RWPE2 (cell line): ENCODE measurements around the gene PAPPA2.

Experiments used
- ATAC-seq: fragments of 200-7000 bp; cut with Tn5 transposase; 3 replicates; pipeline ENCODE4 v1.9.1; 2021; ENCODE audit warnings: low read depth
- DNase-seq: peaks from one replicate; pipeline ENCODE4 v3.0.0-alpha.2; 2020; ENCODE audit warnings: low spot score
- H3K27ac ChIP-seq: fragments of 450-650 bp; 2 replicates; pipeline ENCODE4 v1.5.1; 2017; ENCODE audit warnings: mild to moderate bottlenecking; ENCODE audit not compliant: poor library complexity, severe bottlenecking
- H3K27me3 ChIP-seq: fragments of 250-450 bp; sonication (Bioruptor Pico); 2 replicates; pipeline ENCODE4 v1.5.1; 2021; ENCODE audit warnings: mild to moderate bottlenecking, moderate library complexity; ENCODE audit not compliant: insufficient read depth, poor library complexity, severe bottlenecking
- H3K36me3 ChIP-seq: fragments of 250-450 bp; sonication (Bioruptor Pico); 2 replicates; pipeline ENCODE4 v1.5.1; 2020; ENCODE audit warnings: low read depth, mild to moderate bottlenecking, moderate library complexity
- H3K4me1 ChIP-seq: fragments of 250-450 bp; sonication (Bioruptor Pico); 2 replicates; pipeline ENCODE4 v1.5.1; 2021; ENCODE audit warnings: mild to moderate bottlenecking, moderate library complexity; ENCODE audit not compliant: insufficient read depth, poor library complexity, severe bottlenecking
- H3K4me3 ChIP-seq: fragments of 250-450 bp; sonication (Bioruptor Pico); 2 replicates; pipeline ENCODE4 v1.5.1; 2021; ENCODE audit warnings: mild to moderate bottlenecking, moderate library complexity; ENCODE audit not compliant: severe bottlenecking
- H3K9me3 ChIP-seq: fragments of 250-450 bp; sonication (Bioruptor Pico); 2 replicates; pipeline ENCODE4 v1.5.1; 2021; ENCODE audit warnings: mild to moderate bottlenecking, moderate library complexity; ENCODE audit not compliant: severe bottlenecking
- TF ChIP-seq, protein P1 (sequence below): fragments of 450-650 bp; IDR thresholded peaks from one replicate; pipeline ENCODE4 v1.5.1; 2017; ENCODE audit warnings: mild to moderate bottlenecking, moderate library complexity; ENCODE audit not compliant: poor library complexity, severe bottlenecking

PAPPA2 gene

DNA sequence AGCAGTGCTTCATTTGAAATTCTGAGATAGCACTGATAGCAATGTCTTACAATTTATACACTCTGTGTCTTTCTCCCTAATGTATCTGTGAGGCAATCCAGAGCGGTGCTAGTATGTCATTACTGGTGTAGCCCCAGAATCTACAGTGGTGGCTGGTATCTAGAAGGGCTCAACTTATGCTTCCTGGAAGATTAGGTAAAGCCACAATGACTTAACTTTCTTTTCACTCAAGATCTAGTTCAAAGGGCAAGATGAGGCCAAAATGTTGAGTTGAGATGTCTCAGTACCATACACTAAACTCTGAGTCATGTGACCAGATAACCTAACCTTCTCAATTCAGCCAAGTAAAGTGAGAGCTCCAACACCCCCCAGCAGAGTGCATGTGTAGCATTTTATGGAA is 77.5 kb downstream of the PAPPA2 start:
- Histone ChIP-seq H3K4me1 (no peaks in the 10 kb centered on the region), H3K4me3 (no peak overlapping the region), H3K9me3 (no peaks in the 10 kb centered on the region), H3K27me3 (no peaks in the 10 kb centered on the region), H3K27ac (no peak overlapping the region), H3K36me3 (no peaks in the 10 kb centered on the region)
- DNase-seq, result no peak
- TF ChIP-seq, protein P1, sequence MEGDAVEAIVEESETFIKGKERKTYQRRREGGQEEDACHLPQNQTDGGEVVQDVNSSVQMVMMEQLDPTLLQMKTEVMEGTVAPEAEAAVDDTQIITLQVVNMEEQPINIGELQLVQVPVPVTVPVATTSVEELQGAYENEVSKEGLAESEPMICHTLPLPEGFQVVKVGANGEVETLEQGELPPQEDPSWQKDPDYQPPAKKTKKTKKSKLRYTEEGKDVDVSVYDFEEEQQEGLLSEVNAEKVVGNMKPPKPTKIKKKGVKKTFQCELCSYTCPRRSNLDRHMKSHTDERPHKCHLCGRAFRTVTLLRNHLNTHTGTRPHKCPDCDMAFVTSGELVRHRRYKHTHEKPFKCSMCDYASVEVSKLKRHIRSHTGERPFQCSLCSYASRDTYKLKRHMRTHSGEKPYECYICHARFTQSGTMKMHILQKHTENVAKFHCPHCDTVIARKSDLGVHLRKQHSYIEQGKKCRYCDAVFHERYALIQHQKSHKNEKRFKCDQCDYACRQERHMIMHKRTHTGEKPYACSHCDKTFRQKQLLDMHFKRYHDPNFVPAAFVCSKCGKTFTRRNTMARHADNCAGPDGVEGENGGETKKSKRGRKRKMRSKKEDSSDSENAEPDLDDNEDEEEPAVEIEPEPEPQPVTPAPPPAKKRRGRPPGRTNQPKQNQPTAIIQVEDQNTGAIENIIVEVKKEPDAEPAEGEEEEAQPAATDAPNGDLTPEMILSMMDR, result no peak
- no peak for ATAC-seq

- Histone ChIP-seq H3K9me3 (no peaks in the 10 kb centered on the region), H3K4me3 (no peak overlapping the region), H3K27me3 (no peaks in the 10 kb centered on the region), H3K4me1 (no peaks in the 10 kb centered on the region), H3K27ac (no peak overlapping the region), H3K36me3 (no peaks in the 10 kb centered on the region)
- ATAC-seq, result no peak
- no peak for DNase-seq
- TF ChIP-seq, protein P1, result no peak
These were observed 78.7 kb downstream of the PAPPA2 start for GRCh38 chr1:176541663-176542062.

DNA sequence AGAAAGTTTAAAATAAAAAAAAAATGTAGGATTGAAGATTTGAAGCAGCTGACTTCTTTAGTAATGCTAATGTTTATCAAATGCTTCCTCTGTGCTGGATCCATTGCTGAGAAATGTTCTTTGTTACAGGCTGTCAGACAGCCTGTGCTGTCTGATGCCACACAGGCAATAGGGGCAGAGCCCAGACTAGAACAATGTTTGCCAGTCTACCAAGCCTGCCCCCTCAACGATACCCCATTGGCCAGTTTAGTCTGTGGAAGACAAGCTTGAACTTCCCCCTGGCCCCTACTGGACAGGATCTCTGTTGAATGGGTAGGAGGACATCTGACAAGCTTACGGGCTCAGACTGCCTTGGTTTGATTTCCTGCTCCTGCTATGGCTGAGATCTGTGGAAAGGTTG is 79.4 kb downstream of the PAPPA2 start:
- TF ChIP-seq, protein P1, result no peak
- Histone ChIP-seq H3K27ac (no peak overlapping the region), H3K27me3 (peaks cover 5% of the 10 kb centered on the region), H3K9me3 (no peaks in the 10 kb centered on the region), H3K4me1 (no peaks in the 10 kb centered on the region), H3K36me3 (no peaks in the 10 kb centered on the region), H3K4me3 (no peak overlapping the region)
- no peak for ATAC-seq
- DNase-seq, result no peak

DNA sequence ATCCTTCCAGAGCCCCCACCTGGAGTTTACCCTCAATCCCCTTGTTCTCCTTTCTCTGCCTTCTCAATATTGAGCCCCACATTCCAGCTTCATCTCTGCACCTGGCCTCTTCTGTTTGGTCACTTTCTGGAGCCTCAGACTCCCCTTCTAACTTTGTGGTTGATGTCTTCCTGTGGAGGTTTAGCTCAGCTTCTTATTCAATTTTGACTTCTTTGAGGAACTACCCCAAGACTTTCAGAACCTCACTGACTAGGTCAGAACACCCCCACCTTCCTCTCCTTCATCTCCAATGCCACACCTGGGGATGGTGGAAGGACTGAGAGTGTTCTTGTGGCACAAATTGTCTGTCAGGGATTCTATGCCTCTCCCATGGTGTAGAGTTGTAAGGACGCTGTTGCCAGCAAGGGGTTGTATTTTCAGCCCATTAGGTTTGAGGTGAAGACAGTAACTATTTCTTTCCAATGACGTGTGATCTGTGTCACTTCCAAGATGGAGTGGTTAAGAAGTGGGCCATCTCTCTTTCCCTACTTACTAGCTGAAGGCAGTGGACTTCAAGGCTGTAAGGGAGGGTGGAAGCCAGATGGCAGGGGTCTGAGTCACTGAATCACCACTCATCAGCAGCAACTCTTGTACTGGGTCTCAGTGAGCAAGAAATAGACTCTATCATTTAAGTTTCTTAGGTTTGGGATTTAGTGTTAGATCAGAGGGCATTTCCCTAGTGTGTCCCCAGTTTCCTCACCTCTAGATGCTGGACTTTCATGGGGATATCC is 80.6 kb downstream of the PAPPA2 start:
- ATAC-seq, result no peak
- peaks cover 5% of the 10 kb centered on the region for H3K27me3 ChIP-seq
- H3K36me3 ChIP-seq, result no peaks in the 10 kb centered on the region
- H3K4me1 ChIP-seq, result no peaks in the 10 kb centered on the region
- DNase-seq, result no peak
- H3K9me3 ChIP-seq, result no peaks in the 10 kb centered on the region
- TF ChIP-seq, protein P1, result no peak
- no peak overlapping the region for H3K4me3 ChIP-seq
- H3K27ac ChIP-seq, result no peak overlapping the region

DNA sequence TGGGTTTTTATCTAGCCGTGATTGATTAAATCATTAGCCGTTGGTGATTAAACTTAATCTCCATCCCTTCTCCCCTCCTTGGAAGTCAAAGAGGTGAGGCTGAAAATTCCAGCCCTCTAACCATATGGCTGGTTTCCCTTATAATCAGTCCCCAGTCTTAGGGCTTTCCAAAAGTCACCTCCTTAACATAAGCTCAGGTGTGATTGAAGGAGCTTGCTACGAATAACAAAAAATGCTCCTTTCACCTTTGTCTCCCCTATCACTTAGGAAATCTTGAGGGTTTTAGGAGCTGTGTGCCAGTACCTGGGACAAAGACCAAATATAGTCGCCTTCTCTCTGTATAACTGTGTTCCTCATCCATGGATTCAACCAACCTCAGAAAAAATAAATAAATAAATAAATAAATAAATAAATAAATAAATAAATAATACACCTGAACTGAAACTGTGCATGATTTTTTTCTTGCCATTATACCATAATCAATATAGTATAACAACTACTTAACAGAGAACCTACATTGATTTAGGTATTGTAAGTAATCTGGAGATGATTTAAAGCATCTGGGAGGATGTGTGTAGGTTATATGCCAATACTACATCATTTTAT is 82.2 kb downstream of the PAPPA2 start:
- Histone ChIP-seq H3K36me3 (no peaks in the 10 kb centered on the region), H3K4me1 (no peaks in the 10 kb centered on the region), H3K27ac (no peak overlapping the region), H3K9me3 (no peaks in the 10 kb centered on the region), H3K4me3 (no peak overlapping the region), H3K27me3 (peaks cover 8% of the 10 kb centered on the region)
- TF ChIP-seq, protein P1, result no peak
- no peak for ATAC-seq
- DNase-seq, result no peak
